H9 (cell line): ENCODE results near the gene CPA2. TPM values are rescaled to one million over a fixed set of nuclear protein-coding genes. Genes with fewer than 3 reads are reported as not detected.

Experiments
- DNase-seq: peaks from one replicate; pipeline ENCODE4 v3.0.0-alpha.2; 2017
- H2AFZ ChIP-seq: one replicate; pipeline ENCODE4 v1.6.1; 2013; ENCODE audit warnings: mild to moderate bottlenecking, low read length, control low read depth, moderate library complexity
- H2AK5ac ChIP-seq: 2 replicates; pipeline ENCODE4 v1.6.1; 2013; ENCODE audit warnings: low read length, control low read depth, mixed read lengths; ENCODE audit not compliant: insufficient read length
- H2BK120ac ChIP-seq: one replicate; pipeline ENCODE4 v1.6.1; 2013; ENCODE audit warnings: low read depth, mild to moderate bottlenecking, low read length, control low read depth, inconsistent platforms; ENCODE audit not compliant: poor library complexity, severe bottlenecking
- H2BK12ac ChIP-seq: 2 replicates; pipeline ENCODE4 v1.6.1; 2013; ENCODE audit warnings: low read length, control low read depth, mixed read lengths, low read depth; ENCODE audit not compliant: insufficient read length
- H2BK15ac ChIP-seq: 2 replicates; pipeline ENCODE4 v1.6.1; 2013; ENCODE audit warnings: low read depth, low read length, control low read depth
- H2BK20ac ChIP-seq: one replicate; pipeline ENCODE4 v1.6.1; 2013; ENCODE audit warnings: low read depth, mild to moderate bottlenecking, low read length, control low read depth, inconsistent platforms; ENCODE audit not compliant: poor library complexity, severe bottlenecking
- H2BK5ac ChIP-seq: 2 replicates; pipeline ENCODE4 v1.6.1; 2013; ENCODE audit warnings: low read length, control low read depth, mixed read lengths; ENCODE audit not compliant: insufficient read length
- H3K14ac ChIP-seq: 2 replicates; pipeline ENCODE4 v1.6.1; 2013; ENCODE audit warnings: low read length, control low read depth; ENCODE audit not compliant: insufficient read depth
- H3K18ac ChIP-seq: 2 replicates; pipeline ENCODE4 v1.6.1; 2013; ENCODE audit warnings: low read depth, mild to moderate bottlenecking, mixed read lengths, low read length, control low read depth; ENCODE audit not compliant: insufficient read length
- H3K23ac ChIP-seq: 2 replicates; pipeline ENCODE4 v1.6.1; 2013; ENCODE audit warnings: low read length, control low read depth, mixed read lengths, low read depth; ENCODE audit not compliant: insufficient read length
- H3K23me2 ChIP-seq: 2 replicates; pipeline ENCODE4 v1.6.1; 2013; ENCODE audit warnings: low read depth, mild to moderate bottlenecking, mixed read lengths, low read length, control low read depth; ENCODE audit not compliant: insufficient read length, poor library complexity, severe bottlenecking
- H3K27ac ChIP-seq: 2 replicates; pipeline ENCODE4 v1.5.1; 2013; ENCODE audit warnings: low read length, control low read depth, mixed read lengths, low read depth; ENCODE audit not compliant: insufficient read length
- H3K27me3 ChIP-seq: 2 replicates; pipeline ENCODE4 v1.6.1; 2013; ENCODE audit warnings: low read length, control low read depth, inconsistent platforms; ENCODE audit not compliant: insufficient read depth
- H3K4ac ChIP-seq: 2 replicates; pipeline ENCODE4 v1.6.1; 2013; ENCODE audit warnings: low read depth, mild to moderate bottlenecking, control low read depth, inconsistent platforms, low read length, moderate library complexity
- H3K4me1 ChIP-seq: 2 replicates; pipeline ENCODE4 v1.6.1; 2013; ENCODE audit warnings: low read length, control low read depth, inconsistent platforms; ENCODE audit not compliant: insufficient read depth
- H3K4me2 ChIP-seq: 2 replicates; pipeline ENCODE4 v1.6.1; 2013; ENCODE audit warnings: low read length, control low read depth, mixed read lengths; ENCODE audit not compliant: insufficient read length, insufficient read depth
- H3K56ac ChIP-seq: 2 replicates; pipeline ENCODE4 v1.6.1; 2013; ENCODE audit warnings: low read depth, mild to moderate bottlenecking, mixed read lengths, low read length, control low read depth; ENCODE audit not compliant: insufficient read length
- H3K79me1 ChIP-seq: 2 replicates; pipeline ENCODE4 v1.6.1; 2013; ENCODE audit warnings: low read depth, mild to moderate bottlenecking, moderate library complexity, low read length, control low read depth, inconsistent platforms; ENCODE audit not compliant: insufficient read depth, poor library complexity, severe bottlenecking
- H3K79me2 ChIP-seq: 2 replicates; pipeline ENCODE4 v1.6.1; 2013; ENCODE audit warnings: low read length, control low read depth, inconsistent platforms; ENCODE audit not compliant: insufficient read depth
- H3K9ac ChIP-seq: 2 replicates; pipeline ENCODE4 v1.6.1; 2013; ENCODE audit warnings: low read length, control low read depth, mixed read lengths; ENCODE audit not compliant: insufficient read length; ENCODE audit errors: extremely low read depth
- H3K9me3 ChIP-seq: one replicate; pipeline ENCODE4 v1.6.1; 2013; ENCODE audit warnings: low read depth, low read length, inconsistent platforms; ENCODE audit not compliant: control insufficient read depth
- H3T11ph ChIP-seq: one replicate; pipeline ENCODE4 v1.6.1; 2013; ENCODE audit warnings: mild to moderate bottlenecking, low read length, control low read depth, inconsistent platforms
- H4K20me1 ChIP-seq: one replicate; pipeline ENCODE4 v1.6.1; 2013; ENCODE audit not compliant: control insufficient read depth, insufficient read length, insufficient read depth
- H4K5ac ChIP-seq: 2 replicates; pipeline ENCODE4 v1.6.1; 2013; ENCODE audit warnings: low read depth, mild to moderate bottlenecking, mixed read lengths, low read length, control low read depth; ENCODE audit not compliant: insufficient read length
- H4K8ac ChIP-seq: replicated peaks from 2 replicates; pipeline ENCODE4 v1.6.1; 2013; ENCODE audit warnings: low read length, control low read depth, mixed read lengths, low read depth; ENCODE audit not compliant: insufficient read length
- H4K91ac ChIP-seq: 2 replicates; pipeline ENCODE4 v1.6.1; 2013; ENCODE audit warnings: low read depth, mild to moderate bottlenecking, moderate library complexity, mixed read lengths, low read length, control low read depth; ENCODE audit not compliant: insufficient read length
- H3K27ac Mint-ChIP-seq, 3 experiments: 2 replicates in 2 of 3; 3 replicates in 1 of 3; pipeline ENCODE4 v1.8.0; 2020 to 2021; ENCODE audit warnings: mixed read lengths in 3 of 3, mild to moderate bottlenecking in 1 of 3, moderate library complexity in 1 of 3
- H3K27me3 Mint-ChIP-seq: 2 replicates; pipeline ENCODE4 v1.8.0; 2021; ENCODE audit warnings: low read depth, mild to moderate bottlenecking, moderate library complexity, mixed read lengths
- H3K36me3 Mint-ChIP-seq, 3 experiments: 2 replicates in 2 of 3; 3 replicates in 1 of 3; pipeline ENCODE4 v1.8.0; 2020 to 2021; ENCODE audit warnings: low read depth in 3 of 3, mixed read lengths in 3 of 3; ENCODE audit not compliant: insufficient read depth in 1 of 3
- H3K4me1 Mint-ChIP-seq, 2 experiments: 2 replicates each; pipeline ENCODE4 v1.8.0; 2020; ENCODE audit warnings: mixed read lengths in 2 of 2
- H3K4me3 Mint-ChIP-seq, 2 experiments: 2 replicates in 1 of 2; 3 replicates in 1 of 2; pipeline ENCODE4 v1.8.0; 2020 to 2021; ENCODE audit warnings: mild to moderate bottlenecking in 2 of 2, mixed read lengths in 2 of 2, moderate library complexity in 1 of 2
- H3K9me3 Mint-ChIP-seq, 2 experiments: 2 replicates in 1 of 2; 3 replicates in 1 of 2; pipeline ENCODE4 v1.8.0; 2020; ENCODE audit warnings: mild to moderate bottlenecking in 2 of 2, mixed read lengths in 2 of 2, moderate library complexity in 1 of 2
- CTCF ChIP-seq: fragments of 200-600 bp; sonication (generic); conservative IDR thresholded peaks from 3 replicates; pipeline ENCODE4 v1.8.0; 2021; ENCODE audit warnings: antibody characterized with exemption, mild to moderate bottlenecking
- whole genome bisulfite sequencing: extraction: QIAGEN DNeasy Blood & Tissue Kit; methylation state at CpG from one replicate; pipeline ENCODE4 v1.1.7; 2013; ENCODE audit warnings: missing lambda C conversion rate, low lambda C conversion rate, mixed read lengths; ENCODE audit not compliant: insufficient read length; ENCODE audit errors: extremely low coverage; 5-methylcytosine and 5-hydroxymethylcytosine counted together
- total RNA-seq: library from RNA; stranded (reverse); gene quantifications from 2 replicates; pipeline ENCODE4 v1.2.1, GENCODE V29; 2021

The CPA2 gene
- total RNA-seq, 1 experiment from 2014 or later: not detected

- no peaks in the 10 kb centered on the region for H3K4me1 ChIP-seq
Measured at GRCh38 chr7:130240240-130240639, 26.4 kb upstream of the CPA2 start.

More at GRCh38 chr7:130240240-130240639, 26.4 kb upstream of the CPA2 start:
- no peaks in the 10 kb centered on the region for H3K27me3 Mint-ChIP-seq
- no peak overlapping the region for H3K27ac ChIP-seq
- H2BK5ac ChIP-seq: no peak overlapping the region
- no peak overlapping the region for H2AK5ac ChIP-seq
- H3K27ac Mint-ChIP-seq: no peak overlapping the region
- H3K9me3 ChIP-seq: no peaks in the 10 kb centered on the region
- H3K36me3 Mint-ChIP-seq: no peaks in the 10 kb centered on the region
- H2BK12ac ChIP-seq: no peak overlapping the region
- no peak overlapping the region for H2BK120ac ChIP-seq
- peaks cover 4 to 7% of the 10 kb centered on the region in 2 experiments; a peak in 1 of 4 replicates for H3K4me1 Mint-ChIP-seq
- H3K4me2 ChIP-seq: no peak overlapping the region
- no peaks in the 10 kb centered on the region for H3K79me2 ChIP-seq
- H3K4ac ChIP-seq: no peak overlapping the region
- no peak for TF ChIP-seq CTCF
- no peak overlapping the region for H3K18ac ChIP-seq
- no peak overlapping the region for H3K23ac ChIP-seq
- H2BK20ac ChIP-seq: no peak overlapping the region
- H3K4me3 Mint-ChIP-seq: no peak overlapping the region
- no peak for DNase-seq
- H3T11ph ChIP-seq: no peak overlapping the region
- H4K5ac ChIP-seq: no peak overlapping the region
- no peak overlapping the region for H2BK15ac ChIP-seq
- H2AFZ ChIP-seq: no peak overlapping the region
- no CpG with 5 or more reads among the region's 1 CpG for WGBS
- no peak overlapping the region for H4K91ac ChIP-seq
- H3K9ac ChIP-seq: no peak overlapping the region
- no peaks in the 10 kb centered on the region for H3K27me3 ChIP-seq
- H4K20me1 ChIP-seq: no peaks in the 10 kb centered on the region
- H3K14ac ChIP-seq: no peak overlapping the region
- no peak overlapping the region for H3K56ac ChIP-seq
- no peaks in the 10 kb centered on the region for H3K9me3 Mint-ChIP-seq
- H4K8ac ChIP-seq: no peak overlapping the region
- H3K23me2 ChIP-seq: no peaks in the 10 kb centered on the region
- no peaks in the 10 kb centered on the region for H3K79me1 ChIP-seq
